Fibroblast of villous mesenchyme (primary cell): Measurements from ENCODE around the gene CDYL. TPM values are rescaled to one million over a fixed set of nuclear protein-coding genes. Genes with fewer than 3 reads are reported as not detected.

ENCODE experiments used
- DNase-seq: peaks from one replicate; pipeline ENCODE4 v3.0.0-alpha.2; 2010; ENCODE audit warnings: low read depth
- H3K4me3 ChIP-seq: 2 replicates; pipeline ENCODE4 v1.5.1; 2011; ENCODE audit warnings: low read depth, mild to moderate bottlenecking, low read length
- total RNA-seq: library from RNA; depleted of rRNA; stranded (reverse); fragments of >200 nt; gene quantifications from 2 replicates; pipeline ENCODE4 v1.2.3, GENCODE V29; 2012
- TF ChIP-seq, protein P1 (sequence below): IDR thresholded peaks from 2 replicates; pipeline ENCODE4 v1.5.1; 2012; ENCODE audit warnings: low read depth, mild to moderate bottlenecking, low read length; ENCODE audit not compliant: insufficient read depth

CDYL gene
- total RNA-seq, 1 donor: 37.1 TPM

DNA sequence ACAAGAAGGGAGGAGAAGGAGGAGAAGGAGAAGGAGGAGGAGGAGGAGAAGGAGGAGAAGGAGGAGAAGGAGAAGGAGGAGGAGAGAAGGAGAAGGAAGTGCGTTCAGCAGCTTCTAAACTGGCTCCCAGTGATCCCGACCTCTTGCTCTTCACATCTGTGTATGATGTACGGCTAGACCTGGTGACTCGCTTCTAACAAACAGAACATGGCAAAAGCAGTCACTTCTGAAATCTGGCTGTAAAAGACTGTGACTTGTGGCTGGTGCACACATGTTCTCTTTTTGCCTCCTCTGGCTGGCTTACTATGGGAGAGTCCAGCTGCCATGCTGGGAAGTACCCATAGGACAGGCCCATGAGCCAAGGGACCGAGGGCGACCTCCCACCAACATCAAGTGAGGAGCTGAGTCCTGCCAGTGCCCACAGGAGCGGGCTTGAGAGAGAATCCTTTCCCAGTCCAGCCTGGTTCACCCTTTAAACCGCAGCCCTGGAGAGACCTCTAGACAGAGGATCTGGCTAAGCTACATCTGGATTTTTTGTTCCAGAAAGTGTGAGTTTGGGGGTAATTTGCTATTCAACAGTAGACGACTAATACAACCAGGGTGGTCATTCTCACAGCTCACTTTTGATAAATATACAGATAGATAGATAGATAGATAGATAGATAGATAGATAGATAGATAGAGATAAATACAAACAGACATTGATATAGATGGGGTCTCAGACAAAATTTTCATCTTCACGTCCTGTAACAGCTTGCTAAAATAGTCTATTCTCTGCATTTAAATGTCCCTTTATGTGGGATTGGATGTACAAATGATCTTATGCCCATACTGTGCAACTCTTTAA lies 185.3 kb downstream of the CDYL start:
- no peak overlapping the region for H3K4me3 ChIP-seq
- TF ChIP-seq, protein P1, sequence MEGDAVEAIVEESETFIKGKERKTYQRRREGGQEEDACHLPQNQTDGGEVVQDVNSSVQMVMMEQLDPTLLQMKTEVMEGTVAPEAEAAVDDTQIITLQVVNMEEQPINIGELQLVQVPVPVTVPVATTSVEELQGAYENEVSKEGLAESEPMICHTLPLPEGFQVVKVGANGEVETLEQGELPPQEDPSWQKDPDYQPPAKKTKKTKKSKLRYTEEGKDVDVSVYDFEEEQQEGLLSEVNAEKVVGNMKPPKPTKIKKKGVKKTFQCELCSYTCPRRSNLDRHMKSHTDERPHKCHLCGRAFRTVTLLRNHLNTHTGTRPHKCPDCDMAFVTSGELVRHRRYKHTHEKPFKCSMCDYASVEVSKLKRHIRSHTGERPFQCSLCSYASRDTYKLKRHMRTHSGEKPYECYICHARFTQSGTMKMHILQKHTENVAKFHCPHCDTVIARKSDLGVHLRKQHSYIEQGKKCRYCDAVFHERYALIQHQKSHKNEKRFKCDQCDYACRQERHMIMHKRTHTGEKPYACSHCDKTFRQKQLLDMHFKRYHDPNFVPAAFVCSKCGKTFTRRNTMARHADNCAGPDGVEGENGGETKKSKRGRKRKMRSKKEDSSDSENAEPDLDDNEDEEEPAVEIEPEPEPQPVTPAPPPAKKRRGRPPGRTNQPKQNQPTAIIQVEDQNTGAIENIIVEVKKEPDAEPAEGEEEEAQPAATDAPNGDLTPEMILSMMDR: no peak
- DNase-seq: no peak

DNA sequence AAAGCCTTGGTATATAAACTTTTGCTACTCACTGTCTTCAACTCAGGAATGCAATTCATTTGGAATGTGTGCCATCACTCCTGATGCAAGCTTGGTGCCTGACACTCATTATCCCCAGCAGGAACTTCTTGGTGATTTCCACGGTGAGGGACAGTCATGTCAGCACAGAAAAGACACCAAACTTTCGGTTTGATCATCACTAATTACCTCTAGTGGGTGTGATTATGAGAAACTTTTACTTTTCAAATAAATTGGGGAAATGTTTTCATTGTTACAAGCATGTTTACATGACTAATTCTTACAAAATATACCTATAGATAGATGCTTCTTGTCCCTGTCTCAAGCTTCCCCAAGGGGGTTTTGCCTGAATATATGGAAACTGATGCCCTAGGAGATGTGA lies 186.7 kb downstream of the CDYL start:
- no peak for DNase-seq
- TF ChIP-seq, protein P1: no peak
- H3K4me3 ChIP-seq: no peak overlapping the region

DNA sequence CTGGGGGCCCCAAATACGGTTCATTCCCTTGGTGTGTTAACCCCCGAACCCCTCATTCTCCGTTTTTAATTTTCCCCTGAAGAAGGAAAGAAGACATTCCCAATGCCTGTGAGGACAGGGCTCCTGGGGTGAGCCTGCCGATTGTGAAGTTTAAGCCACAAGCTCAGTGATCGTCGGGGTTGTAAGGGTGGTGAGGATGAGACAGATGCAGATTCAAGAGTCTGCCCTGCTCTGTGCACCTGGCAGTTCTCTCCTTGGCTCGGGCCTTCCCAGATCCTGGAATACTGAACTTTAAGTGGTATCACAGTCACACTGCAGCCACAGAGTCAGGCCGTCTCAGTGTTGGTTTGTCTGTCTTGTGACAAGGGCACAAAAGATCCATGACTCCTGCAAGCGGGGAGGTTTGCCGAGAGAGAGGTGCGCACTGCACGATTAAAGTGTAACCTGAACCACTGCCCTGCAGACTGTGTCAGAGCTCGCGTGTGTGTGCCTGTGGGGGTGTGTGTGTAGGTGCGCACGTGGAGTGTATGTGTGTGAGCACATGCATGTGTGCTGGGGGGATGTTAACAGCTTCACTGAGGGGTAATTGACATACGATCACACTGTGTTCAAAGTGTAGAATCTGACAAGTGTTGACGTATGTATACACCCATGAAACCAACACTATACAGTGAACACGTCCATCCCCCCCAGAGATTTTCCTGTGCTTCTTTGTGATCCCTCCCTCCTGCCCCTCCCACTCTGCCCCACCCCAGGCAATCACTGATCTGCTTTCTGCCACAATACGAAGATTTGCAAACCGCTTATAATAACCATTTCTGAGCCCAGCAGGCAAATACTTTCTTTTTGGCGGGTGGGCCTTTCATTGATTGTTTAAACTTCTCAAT lies 188.7 kb downstream of the CDYL start:
- H3K4me3 ChIP-seq: no peak overlapping the region
- TF ChIP-seq, protein P1: no peak
- no peak for DNase-seq

- TF ChIP-seq, protein P1: no peak
- no peak overlapping the region for H3K4me3 ChIP-seq
Measured at GRCh38 chr6:4965562-4966389, 189.6 kb downstream of the CDYL start.

GRCh38 chr6:4967301-4968030 lies 191.3 kb downstream of the CDYL start:
- no peak for DNase-seq
- H3K4me3 ChIP-seq: no peak overlapping the region
- TF ChIP-seq, protein P1: no peak

More at GRCh38 chr6:4965562-4966389, 189.6 kb downstream of the CDYL start:
- no peak for DNase-seq
